Fibroblast of lung (primary cell): ENCODE data around the gene MAGED2.

Experiments used
- CTCF ChIP-seq, 2 donors: IDR thresholded peaks in 1 of 2; conservative IDR thresholded peaks in 1 of 2; 1 replicate in 1 of 2; 2 replicates in 1 of 2; pipeline ENCODE4 v1.5.1; 2011 to 2012; ENCODE audit warnings: low read length in 2 of 2, control low read depth in 1 of 2, inconsistent platforms in 1 of 2, low read depth in 1 of 2, mild to moderate bottlenecking in 1 of 2
- EZH2 ChIP-seq: IDR thresholded peaks from 2 replicates; pipeline ENCODE4 v1.5.1; 2012; ENCODE audit warnings: low read length, control low read depth, mild to moderate bottlenecking; ENCODE audit errors: missing control alignments

DNA sequence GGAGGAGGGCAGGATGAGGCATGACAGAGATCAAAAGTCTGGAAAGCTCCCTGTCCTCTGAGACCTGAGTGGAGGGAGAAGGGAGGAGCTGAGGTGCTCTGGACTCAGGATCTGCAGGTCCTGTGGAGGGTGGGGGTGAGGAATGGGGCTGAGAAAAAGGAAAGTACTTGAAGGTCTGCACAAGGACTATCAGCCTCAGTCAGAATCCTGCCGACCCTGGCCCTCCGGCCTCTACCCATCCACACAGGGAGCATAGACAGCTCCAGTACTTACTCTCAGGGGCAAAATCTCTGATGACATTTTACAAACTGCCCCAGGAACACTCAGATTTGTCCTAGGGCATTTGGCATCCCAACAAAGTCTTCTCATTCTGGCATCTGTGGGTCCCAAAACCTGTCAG, 8.5 kb upstream of the MAGED2 start:
- TF ChIP-seq CTCF (conservative IDR thresholded peaks at IDR 0.05 in 1 of 2, IDR thresholded peaks at IDR 0.05 in 1 of 2; ENCODE audit: low read depth in 1 of 2, low read length in 2 of 2) (no peak), EZH2 (no peak)
